ENCODE data around the gene PTGER1.

DNA sequence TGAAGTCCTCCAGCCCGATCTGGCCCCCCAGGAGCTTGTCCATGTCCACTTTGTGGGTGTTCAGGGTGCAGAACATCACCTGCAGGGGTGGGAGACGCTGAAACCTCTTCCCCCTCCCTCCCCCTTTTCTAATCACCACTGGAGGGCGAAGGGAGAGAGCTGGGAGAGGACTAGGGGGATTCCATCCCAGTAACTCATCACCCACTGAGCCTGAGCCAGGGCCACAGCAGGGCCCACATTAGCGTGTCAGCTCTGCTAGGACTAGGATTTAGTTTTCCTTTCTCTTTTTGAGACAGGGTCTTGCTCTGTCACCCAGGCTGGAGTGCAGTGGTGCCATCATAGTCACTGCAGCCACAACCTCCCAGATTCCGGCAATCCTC lies 5.5 kb upstream of the PTGER1 start:
- TF ChIP-seq, protein P1, sequence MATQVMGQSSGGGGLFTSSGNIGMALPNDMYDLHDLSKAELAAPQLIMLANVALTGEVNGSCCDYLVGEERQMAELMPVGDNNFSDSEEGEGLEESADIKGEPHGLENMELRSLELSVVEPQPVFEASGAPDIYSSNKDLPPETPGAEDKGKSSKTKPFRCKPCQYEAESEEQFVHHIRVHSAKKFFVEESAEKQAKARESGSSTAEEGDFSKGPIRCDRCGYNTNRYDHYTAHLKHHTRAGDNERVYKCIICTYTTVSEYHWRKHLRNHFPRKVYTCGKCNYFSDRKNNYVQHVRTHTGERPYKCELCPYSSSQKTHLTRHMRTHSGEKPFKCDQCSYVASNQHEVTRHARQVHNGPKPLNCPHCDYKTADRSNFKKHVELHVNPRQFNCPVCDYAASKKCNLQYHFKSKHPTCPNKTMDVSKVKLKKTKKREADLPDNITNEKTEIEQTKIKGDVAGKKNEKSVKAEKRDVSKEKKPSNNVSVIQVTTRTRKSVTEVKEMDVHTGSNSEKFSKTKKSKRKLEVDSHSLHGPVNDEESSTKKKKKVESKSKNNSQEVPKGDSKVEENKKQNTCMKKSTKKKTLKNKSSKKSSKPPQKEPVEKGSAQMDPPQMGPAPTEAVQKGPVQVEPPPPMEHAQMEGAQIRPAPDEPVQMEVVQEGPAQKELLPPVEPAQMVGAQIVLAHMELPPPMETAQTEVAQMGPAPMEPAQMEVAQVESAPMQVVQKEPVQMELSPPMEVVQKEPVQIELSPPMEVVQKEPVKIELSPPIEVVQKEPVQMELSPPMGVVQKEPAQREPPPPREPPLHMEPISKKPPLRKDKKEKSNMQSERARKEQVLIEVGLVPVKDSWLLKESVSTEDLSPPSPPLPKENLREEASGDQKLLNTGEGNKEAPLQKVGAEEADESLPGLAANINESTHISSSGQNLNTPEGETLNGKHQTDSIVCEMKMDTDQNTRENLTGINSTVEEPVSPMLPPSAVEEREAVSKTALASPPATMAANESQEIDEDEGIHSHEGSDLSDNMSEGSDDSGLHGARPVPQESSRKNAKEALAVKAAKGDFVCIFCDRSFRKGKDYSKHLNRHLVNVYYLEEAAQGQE (IDR thresholded peaks at IDR 0.05; ENCODE audit: borderline replicate concordance in 1 of 2, low read depth in 1 of 2, low read length in 2 of 2): no peak
- TF ChIP-seq SMC3 (IDR thresholded peaks at IDR 0.05; ENCODE audit: low read length) (no peak), ARID2 (CRISPR knock-in tag; IDR thresholded peaks at IDR 0.05; ENCODE audit: borderline replicate concordance) (no peak), MAFF (IDR thresholded peaks at IDR 0.05; ENCODE audit: low read depth, low read length) (no peak), TCF12 (IDR thresholded peaks at IDR 0.05) (no peak), TCF12 (CRISPR knock-in tag; IDR thresholded peaks at IDR 0.05) (no peak), SNAPC2 (CRISPR knock-in tag; IDR thresholded peaks at IDR 0.05) (no peak), MYNN (CRISPR knock-in tag; IDR thresholded peaks at IDR 0.05; ENCODE audit: low read depth) (no peak), TAF1 (CRISPR knock-in tag; IDR thresholded peaks at IDR 0.05) (no peak)
- TF ChIP-seq, protein P2, sequence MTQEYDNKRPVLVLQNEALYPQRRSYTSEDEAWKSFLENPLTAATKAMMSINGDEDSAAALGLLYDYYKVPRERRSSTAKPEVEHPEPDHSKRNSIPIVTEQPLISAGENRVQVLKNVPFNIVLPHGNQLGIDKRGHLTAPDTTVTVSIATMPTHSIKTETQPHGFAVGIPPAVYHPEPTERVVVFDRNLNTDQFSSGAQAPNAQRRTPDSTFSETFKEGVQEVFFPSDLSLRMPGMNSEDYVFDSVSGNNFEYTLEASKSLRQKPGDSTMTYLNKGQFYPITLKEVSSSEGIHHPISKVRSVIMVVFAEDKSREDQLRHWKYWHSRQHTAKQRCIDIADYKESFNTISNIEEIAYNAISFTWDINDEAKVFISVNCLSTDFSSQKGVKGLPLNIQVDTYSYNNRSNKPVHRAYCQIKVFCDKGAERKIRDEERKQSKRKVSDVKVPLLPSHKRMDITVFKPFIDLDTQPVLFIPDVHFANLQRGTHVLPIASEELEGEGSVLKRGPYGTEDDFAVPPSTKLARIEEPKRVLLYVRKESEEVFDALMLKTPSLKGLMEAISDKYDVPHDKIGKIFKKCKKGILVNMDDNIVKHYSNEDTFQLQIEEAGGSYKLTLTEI (CRISPR knock-in tag; conservative IDR thresholded peaks at IDR 0.05): no peak
- TF ChIP-seq, protein P3, sequence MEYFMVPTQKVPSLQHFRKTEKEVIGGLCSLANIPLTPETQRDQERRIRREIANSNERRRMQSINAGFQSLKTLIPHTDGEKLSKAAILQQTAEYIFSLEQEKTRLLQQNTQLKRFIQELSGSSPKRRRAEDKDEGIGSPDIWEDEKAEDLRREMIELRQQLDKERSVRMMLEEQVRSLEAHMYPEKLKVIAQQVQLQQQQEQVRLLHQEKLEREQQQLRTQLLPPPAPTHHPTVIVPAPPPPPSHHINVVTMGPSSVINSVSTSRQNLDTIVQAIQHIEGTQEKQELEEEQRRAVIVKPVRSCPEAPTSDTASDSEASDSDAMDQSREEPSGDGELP (IDR thresholded peaks at IDR 0.05; ENCODE audit: borderline replicate concordance, low read depth): no peak
- TF ChIP-seq, protein P4, sequence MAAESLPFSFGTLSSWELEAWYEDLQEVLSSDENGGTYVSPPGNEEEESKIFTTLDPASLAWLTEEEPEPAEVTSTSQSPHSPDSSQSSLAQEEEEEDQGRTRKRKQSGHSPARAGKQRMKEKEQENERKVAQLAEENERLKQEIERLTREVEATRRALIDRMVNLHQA (CRISPR knock-in tag; IDR thresholded peaks at IDR 0.05): no peak
